ENCODE results near the gene NPHP3.

- TF ChIP-seq CTCF (IDR thresholded peaks at IDR 0.05) (no peak), EZH2 (IDR thresholded peaks at IDR 0.05; ENCODE audit: borderline replicate concordance, insufficient read depth, low read depth, low read length, poor library complexity, severe bottlenecking) (no peak)
Observed at GRCh38 chr3:132660811-132661070, 61.5 kb downstream of the NPHP3 start.

All from B cell (primary cell).